ENCODE measurements around the gene NAA16. TPM values are rescaled to one million over a fixed set of nuclear protein-coding genes. Genes with fewer than 3 reads are reported as not detected.

NAA16 gene
- total RNA-seq, 1 donor from 2014 or later, result 6.5 TPM

DNA sequence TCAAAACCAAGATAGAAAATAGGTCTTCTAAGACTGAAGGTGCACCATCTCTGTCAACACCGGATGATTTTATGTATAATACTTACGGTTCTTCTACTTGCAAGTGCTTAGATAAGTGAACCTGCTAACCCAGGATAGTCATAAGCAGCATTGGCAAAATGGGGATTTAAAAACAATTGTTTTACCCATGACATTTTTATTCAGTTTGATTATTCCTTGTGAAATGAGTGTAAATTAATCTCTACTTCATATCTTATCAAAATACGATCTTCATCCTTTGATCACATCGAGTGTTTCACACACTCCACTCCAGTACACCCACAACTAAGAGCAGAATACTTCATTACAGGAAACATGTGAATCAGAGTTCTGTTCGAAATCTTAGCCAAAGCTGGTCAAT is 24.7 kb upstream of the NAA16 start:
- TF ChIP-seq, protein P1, sequence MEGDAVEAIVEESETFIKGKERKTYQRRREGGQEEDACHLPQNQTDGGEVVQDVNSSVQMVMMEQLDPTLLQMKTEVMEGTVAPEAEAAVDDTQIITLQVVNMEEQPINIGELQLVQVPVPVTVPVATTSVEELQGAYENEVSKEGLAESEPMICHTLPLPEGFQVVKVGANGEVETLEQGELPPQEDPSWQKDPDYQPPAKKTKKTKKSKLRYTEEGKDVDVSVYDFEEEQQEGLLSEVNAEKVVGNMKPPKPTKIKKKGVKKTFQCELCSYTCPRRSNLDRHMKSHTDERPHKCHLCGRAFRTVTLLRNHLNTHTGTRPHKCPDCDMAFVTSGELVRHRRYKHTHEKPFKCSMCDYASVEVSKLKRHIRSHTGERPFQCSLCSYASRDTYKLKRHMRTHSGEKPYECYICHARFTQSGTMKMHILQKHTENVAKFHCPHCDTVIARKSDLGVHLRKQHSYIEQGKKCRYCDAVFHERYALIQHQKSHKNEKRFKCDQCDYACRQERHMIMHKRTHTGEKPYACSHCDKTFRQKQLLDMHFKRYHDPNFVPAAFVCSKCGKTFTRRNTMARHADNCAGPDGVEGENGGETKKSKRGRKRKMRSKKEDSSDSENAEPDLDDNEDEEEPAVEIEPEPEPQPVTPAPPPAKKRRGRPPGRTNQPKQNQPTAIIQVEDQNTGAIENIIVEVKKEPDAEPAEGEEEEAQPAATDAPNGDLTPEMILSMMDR (IDR thresholded peaks at IDR 0.05; ENCODE audit: borderline replicate concordance), result no peak
- DNase-seq, result no peak

DNA sequence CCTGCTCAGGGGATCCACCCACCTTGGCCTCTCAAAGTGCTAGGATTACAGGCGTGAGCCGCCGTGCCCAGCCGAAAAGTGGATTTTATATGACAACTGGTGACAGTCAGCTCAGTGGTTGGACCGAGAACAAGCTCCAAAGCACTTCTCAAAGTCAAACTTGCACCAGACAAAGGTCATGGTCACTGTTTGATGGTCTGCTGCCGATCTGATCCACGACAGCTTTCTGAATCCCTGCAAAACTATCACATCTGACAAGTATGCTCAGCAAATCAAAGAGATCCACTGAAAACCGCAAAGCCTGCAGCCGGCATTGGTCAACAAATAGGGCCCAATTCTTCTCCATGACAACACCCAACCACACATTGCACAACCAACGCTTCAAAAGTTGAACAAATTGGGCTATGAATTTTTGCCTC is 21.6 kb upstream of the NAA16 start:
- TF ChIP-seq, protein P1 (IDR thresholded peaks at IDR 0.05; ENCODE audit: borderline replicate concordance), result no peak
- Histone ChIP-seq H3K36me3 (no peaks in the 10 kb centered on the region), H3K4me3 (no peak overlapping the region), H3K27me3 (ENCODE audit: low read depth) (no peaks in the 10 kb centered on the region), H3K27ac (replicated peaks) (no peak overlapping the region), H3K4me1 (no peaks in the 10 kb centered on the region), H3K9me3 (replicated peaks) (peaks cover 19% of the 10 kb centered on the region)
- intact Hi-C loops (cut with micrococcal nuclease), result no loop called here
- no peak for DNase-seq

More for the DNA sequence above, 24.7 kb upstream of the NAA16 start:
- Histone ChIP-seq H3K27ac (replicated peaks) (no peak overlapping the region), H3K4me1 (no peaks in the 10 kb centered on the region), H3K9me3 (replicated peaks) (no peaks in the 10 kb centered on the region), H3K27me3 (ENCODE audit: low read depth) (no peaks in the 10 kb centered on the region), H3K4me3 (no peak overlapping the region), H3K36me3 (no peaks in the 10 kb centered on the region)
- intact Hi-C loops (cut with micrococcal nuclease), result no loop called here

- DNase-seq, result no peak
- Histone ChIP-seq H3K36me3 (no peaks in the 10 kb centered on the region), H3K4me3 (no peak overlapping the region), H3K4me1 (no peaks in the 10 kb centered on the region), H3K27me3 (ENCODE audit: low read depth) (no peaks in the 10 kb centered on the region), H3K27ac (replicated peaks) (no peak overlapping the region), H3K9me3 (replicated peaks) (peaks cover 19% of the 10 kb centered on the region)
- TF ChIP-seq, protein P1 (IDR thresholded peaks at IDR 0.05; ENCODE audit: borderline replicate concordance), result no peak
- intact Hi-C loops (cut with micrococcal nuclease), result no loop called here
Observed at GRCh38 chr13:41291246-41291645, 19.8 kb upstream of the NAA16 start.

GRCh38 chr13:41293272-41293671 is 17.8 kb upstream of the NAA16 start:
- Histone ChIP-seq H3K36me3 (no peaks in the 10 kb centered on the region), H3K27me3 (ENCODE audit: low read depth) (no peaks in the 10 kb centered on the region), H3K4me1 (no peaks in the 10 kb centered on the region), H3K27ac (replicated peaks) (no peak overlapping the region), H3K4me3 (no peak overlapping the region), H3K9me3 (replicated peaks) (peaks cover 19% of the 10 kb centered on the region)
- TF ChIP-seq, protein P1 (IDR thresholded peaks at IDR 0.05; ENCODE audit: borderline replicate concordance), result no peak
- intact Hi-C loops (cut with micrococcal nuclease), result no loop called here
- no peak for DNase-seq

DNA sequence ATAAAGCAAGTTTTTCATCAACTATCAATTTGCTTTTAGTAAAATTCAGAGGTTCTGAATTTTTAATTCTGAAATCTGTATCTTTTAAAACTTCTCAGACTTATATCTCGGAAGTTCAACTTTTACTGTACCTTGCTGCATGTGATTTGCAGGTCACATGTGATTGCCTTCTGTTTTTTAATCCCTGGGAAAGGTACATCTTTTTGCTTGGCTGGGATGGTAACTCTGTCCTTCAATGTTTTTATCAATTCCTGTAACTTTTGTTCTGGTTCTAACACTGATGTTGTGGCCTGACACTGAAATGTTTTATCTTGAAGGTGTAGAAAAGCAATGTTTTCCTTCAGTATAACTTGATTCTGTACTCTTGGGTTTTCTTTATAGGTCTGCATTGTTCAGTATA is 16.2 kb upstream of the NAA16 start:
- no peaks in the 10 kb centered on the region for H3K27me3 ChIP-seq (ENCODE audit: low read depth)
- no peak overlapping the region for H3K4me3 ChIP-seq
- intact Hi-C loops (cut with micrococcal nuclease), result no loop called here
- no peak overlapping the region for H3K27ac ChIP-seq (replicated peaks)
- peaks cover 19% of the 10 kb centered on the region for H3K9me3 ChIP-seq (replicated peaks)
- TF ChIP-seq, protein P1 (IDR thresholded peaks at IDR 0.05; ENCODE audit: borderline replicate concordance), result no peak
- no peaks in the 10 kb centered on the region for H3K4me1 ChIP-seq
- H3K36me3 ChIP-seq, result no peaks in the 10 kb centered on the region
- DNase-seq, result no peak

DNA sequence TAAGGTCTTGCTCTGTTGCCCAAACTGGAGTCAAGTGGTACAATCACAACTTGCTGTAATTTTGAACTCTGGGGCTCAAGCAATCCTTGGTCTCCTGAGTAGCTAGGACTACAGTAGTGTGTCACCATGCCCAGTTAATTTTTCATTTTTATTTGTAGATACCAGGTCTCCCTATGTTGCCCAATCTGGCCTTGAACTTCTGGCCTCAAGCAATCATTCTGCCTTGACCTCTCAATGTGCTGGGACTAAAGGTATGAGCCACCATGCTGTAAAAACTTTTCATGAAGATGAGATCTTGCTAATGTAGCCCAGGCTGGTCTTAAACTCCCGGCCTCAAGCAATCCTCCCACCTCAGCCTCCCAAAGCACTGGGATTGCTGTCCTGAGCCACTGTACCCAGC is 15.1 kb upstream of the NAA16 start:
- Histone ChIP-seq H3K4me3 (no peak overlapping the region), H3K27ac (replicated peaks) (no peak overlapping the region), H3K4me1 (no peaks in the 10 kb centered on the region), H3K9me3 (replicated peaks) (peaks cover 19% of the 10 kb centered on the region), H3K27me3 (ENCODE audit: low read depth) (no peaks in the 10 kb centered on the region), H3K36me3 (no peaks in the 10 kb centered on the region)
- intact Hi-C loops (cut with micrococcal nuclease), result no loop called here
- TF ChIP-seq, protein P1 (IDR thresholded peaks at IDR 0.05; ENCODE audit: borderline replicate concordance), result no peak
- no peak for DNase-seq
